ENCODE data around the gene GID8. TPM values are rescaled to one million over a fixed set of nuclear protein-coding genes. Genes with fewer than 3 reads are reported as not detected.
A peak's percentile ranks its signal among the peaks of the same experiment; 100 is the strongest.

Gene GID8
- total and polyA plus RNA-seq, 9 of the 15 experiments (the other 6 are each of a cell fraction or from before 2014, with no cell fraction given): 7.5 to 31.6 (median 22.2) TPM

DNA sequence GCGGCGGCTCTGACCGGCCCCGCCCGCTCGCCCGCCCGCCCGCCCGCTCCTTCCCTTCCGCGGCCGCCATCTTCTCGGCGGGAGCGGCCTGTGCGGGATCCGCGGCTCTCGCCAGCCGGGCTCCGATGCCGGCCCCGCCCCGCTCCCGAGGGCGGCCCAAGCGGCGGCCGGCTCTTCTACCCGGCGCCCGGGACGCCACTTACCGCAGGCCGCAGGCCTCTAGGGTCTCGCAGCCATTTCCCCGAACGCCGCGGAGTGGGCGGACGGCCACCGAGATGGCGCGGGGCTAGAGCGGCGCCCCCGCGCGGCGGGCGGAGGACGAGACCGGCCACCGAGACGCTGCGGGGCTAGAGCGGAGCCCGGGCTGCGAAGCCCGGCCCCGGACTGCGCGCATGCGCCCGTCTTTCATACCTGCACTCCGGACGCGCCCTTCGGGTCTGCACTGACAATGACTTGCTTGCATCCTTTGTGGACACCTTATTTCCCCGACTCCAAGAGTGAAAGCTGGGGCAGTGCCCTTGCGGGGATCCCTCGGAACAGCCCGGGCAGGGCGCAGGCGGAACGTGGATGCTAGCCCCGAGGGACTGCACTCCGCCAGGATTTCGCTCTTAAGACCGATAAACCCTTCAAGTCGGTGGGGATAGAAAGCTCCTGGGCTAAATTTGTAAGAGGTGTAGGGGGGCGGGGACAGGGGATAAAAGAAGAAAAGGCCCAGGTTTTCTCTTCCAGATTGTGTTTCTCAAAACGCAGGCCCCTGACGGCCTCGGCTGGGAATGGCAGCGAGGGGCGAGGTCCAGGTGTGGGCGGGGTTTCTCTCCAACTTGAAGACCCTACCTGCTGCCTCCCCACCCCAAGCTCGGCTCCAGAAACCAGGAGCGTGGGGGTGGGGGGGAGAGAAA is 11.5 kb upstream of the GID8 start, which contains the start of gene DIDO1 (continued):
- peak; percentile 74; the same call in 1 of the 2 replicates for TF ChIP-seq HMGXB4 (CRISPR knock-in tag; IDR thresholded peaks at IDR 0.05)
- peak; percentile 98 for TF ChIP-seq THAP12 (CRISPR knock-in tag; IDR thresholded peaks at IDR 0.05)
- TF ChIP-seq ESRRA (IDR thresholded peaks at IDR 0.05; ENCODE audit: borderline replicate concordance, low read depth): peak; percentile 78
- TF ChIP-seq GTF2E2 (tag; IDR thresholded peaks at IDR 0.05): no peak
- TF ChIP-seq, protein P1, sequence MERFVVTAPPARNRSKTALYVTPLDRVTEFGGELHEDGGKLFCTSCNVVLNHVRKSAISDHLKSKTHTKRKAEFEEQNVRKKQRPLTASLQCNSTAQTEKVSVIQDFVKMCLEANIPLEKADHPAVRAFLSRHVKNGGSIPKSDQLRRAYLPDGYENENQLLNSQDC (CRISPR knock-in tag; IDR thresholded peaks at IDR 0.05): no peak; the same call in 1 of the 2 replicates
- TF ChIP-seq ZBTB49 (CRISPR knock-in tag; IDR thresholded peaks at IDR 0.05; ENCODE audit: borderline replicate concordance): no peak
- TF ChIP-seq ZNF766 (CRISPR knock-in tag; conservative IDR thresholded peaks at IDR 0.05): no peak
- TF ChIP-seq THRAP3 (IDR thresholded peaks at IDR 0.05; ENCODE audit: borderline replicate concordance): no peak
- no peak for TF ChIP-seq TSC22D4 (tag; IDR thresholded peaks at IDR 0.05)
- TF ChIP-seq, protein P2, sequence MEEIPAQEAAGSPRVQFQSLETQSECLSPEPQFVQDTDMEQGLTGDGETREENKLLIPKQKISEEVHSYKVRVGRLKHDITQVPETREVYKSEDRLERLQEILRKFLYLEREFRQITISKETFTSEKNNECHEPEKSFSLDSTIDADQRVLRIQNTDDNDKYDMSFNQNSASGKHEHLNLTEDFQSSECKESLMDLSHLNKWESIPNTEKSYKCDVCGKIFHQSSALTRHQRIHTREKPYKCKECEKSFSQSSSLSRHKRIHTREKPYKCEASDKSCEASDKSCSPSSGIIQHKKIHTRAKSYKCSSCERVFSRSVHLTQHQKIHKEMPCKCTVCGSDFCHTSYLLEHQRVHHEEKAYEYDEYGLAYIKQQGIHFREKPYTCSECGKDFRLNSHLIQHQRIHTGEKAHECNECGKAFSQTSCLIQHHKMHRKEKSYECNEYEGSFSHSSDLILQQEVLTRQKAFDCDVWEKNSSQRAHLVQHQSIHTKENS (CRISPR knock-in tag; IDR thresholded peaks at IDR 0.05): no peak
